Lower lobe of right lung (tissue), 2 donors: ENCODE results near the gene COL11A1. TPM values are rescaled to one million over a fixed set of nuclear protein-coding genes. Genes with fewer than 3 reads are reported as not detected.

Source experiments
- ATAC-seq, 2 donors: fragments of 200-7000 bp; cut with Tn5 transposase; one replicate each; pipeline ENCODE4 v1.9.1; 2020 to 2022; ENCODE audit warnings: mild to moderate bottlenecking in 2 of 2, moderate library complexity in 2 of 2
- DNase-seq: peaks from one replicate; pipeline ENCODE4 v3.0.0-alpha.2; 2020
- H3K27ac ChIP-seq: fragments of 200-600 bp; one replicate; pipeline ENCODE4 v1.8.0; 2022
- H3K27me3 ChIP-seq: fragments of 200-600 bp; one replicate; pipeline ENCODE4 v1.8.0; 2022; ENCODE audit warnings: low read depth
- H3K36me3 ChIP-seq: fragments of 200-600 bp; one replicate; pipeline ENCODE4 v1.8.0; 2022; ENCODE audit warnings: mild to moderate bottlenecking
- H3K4me1 ChIP-seq: fragments of 200-600 bp; one replicate; pipeline ENCODE4 v1.8.0; 2022
- H3K4me3 ChIP-seq: fragments of 200-600 bp; one replicate; pipeline ENCODE4 v1.8.0; 2022; ENCODE audit warnings: mild to moderate bottlenecking
- H3K9me3 ChIP-seq: fragments of 200-600 bp; one replicate; pipeline ENCODE4 v1.8.0; 2022
- CTCF ChIP-seq: fragments of 200-600 bp; IDR thresholded peaks from one replicate; pipeline ENCODE4 v1.8.0; 2022; ENCODE audit warnings: antibody characterized with exemption, mild to moderate bottlenecking
- intact Hi-C: fragments of 100-400 bp; cut with DNase I; formaldehyde crosslinking; loops from one replicate; pipeline ENCODE4 v1.11.0; 2022
- total RNA-seq: library from RNA; stranded (reverse); fragmentation: NEBNext Ultra II Directional; extraction: Animal tissue kit (Norgen Biotek cat#: 25700); gene quantifications from one replicate; pipeline ENCODE4 v1.2.1, GENCODE V29; 2021
- donor health status: DM: no; HTN: yes; CAD: no; lungs with severe emphysema.

COL11A1 gene
- total RNA-seq, 1 donor from 2014 or later, result 0.56 TPM

- H3K27me3 ChIP-seq, result no peaks in the 10 kb centered on the region
- no peaks in the 10 kb centered on the region for H3K9me3 ChIP-seq
- intact Hi-C loops, result no loop called here
- no peak overlapping the region for H3K4me3 ChIP-seq
- no peaks in the 10 kb centered on the region for H3K4me1 ChIP-seq
- H3K27ac ChIP-seq, result no peak overlapping the region
- H3K36me3 ChIP-seq, result no peaks in the 10 kb centered on the region
- no peak for TF ChIP-seq CTCF
- DNase-seq (no peak), ATAC-seq (no peak)
These were observed 188.7 kb downstream of the COL11A1 start for GRCh38 chr1:102919659-102920058.

GRCh38 chr1:102901996-102902395 lies 206.3 kb downstream of the COL11A1 start:
- no peaks in the 10 kb centered on the region for H3K27me3 ChIP-seq
- H3K36me3 ChIP-seq, result no peaks in the 10 kb centered on the region
- ATAC-seq, result no peak
- DNase-seq, result no peak
- no peak for TF ChIP-seq CTCF
- H3K4me1 ChIP-seq, result no peaks in the 10 kb centered on the region
- H3K9me3 ChIP-seq, result no peaks in the 10 kb centered on the region
- H3K27ac ChIP-seq, result no peak overlapping the region
- H3K4me3 ChIP-seq, result no peak overlapping the region
- intact Hi-C loops, result no loop called here

GRCh38 chr1:102899935-102900334 lies 208.4 kb downstream of the COL11A1 start:
- Histone ChIP-seq H3K36me3 (no peaks in the 10 kb centered on the region), H3K4me1 (no peaks in the 10 kb centered on the region), H3K9me3 (no peaks in the 10 kb centered on the region), H3K4me3 (no peak overlapping the region), H3K27ac (no peak overlapping the region), H3K27me3 (no peaks in the 10 kb centered on the region)
- intact Hi-C loops, result no loop called here
- no peak for TF ChIP-seq CTCF
- DNase-seq, result no peak
- ATAC-seq, result no peak

GRCh38 chr1:102897557-102897956 lies 210.8 kb downstream of the COL11A1 start:
- Histone ChIP-seq H3K4me3 (no peak overlapping the region), H3K36me3 (no peaks in the 10 kb centered on the region), H3K27me3 (no peaks in the 10 kb centered on the region), H3K9me3 (no peaks in the 10 kb centered on the region), H3K27ac (no peak overlapping the region), H3K4me1 (no peaks in the 10 kb centered on the region)
- TF ChIP-seq CTCF, result no peak
- ATAC-seq (no peak), DNase-seq (no peak)
- intact Hi-C loops, result no loop called here

GRCh38 chr1:102896771-102897170 lies 211.6 kb downstream of the COL11A1 start:
- intact Hi-C loops, result no loop called here

More at GRCh38 chr1:102896771-102897170, 211.6 kb downstream of the COL11A1 start:
- TF ChIP-seq CTCF, result no peak
- ATAC-seq (no peak), DNase-seq (no peak)
- Histone ChIP-seq H3K4me1 (no peaks in the 10 kb centered on the region), H3K4me3 (no peak overlapping the region), H3K27ac (no peak overlapping the region), H3K9me3 (no peaks in the 10 kb centered on the region), H3K36me3 (no peaks in the 10 kb centered on the region), H3K27me3 (no peaks in the 10 kb centered on the region)
